Panc1 (cell line): ENCODE measurements around the gene SPIN2B.

ENCODE experiments used
- POLR2AphosphoS5 ChIP-seq: IDR thresholded peaks from 2 replicates; pipeline ENCODE4 v1.6.1; 2012; ENCODE audit warnings: mild to moderate bottlenecking, low read depth, low read length, moderate library complexity
- SIN3A ChIP-seq: IDR thresholded peaks from 2 replicates; pipeline ENCODE4 v1.6.1; 2012; ENCODE audit warnings: low read depth, mild to moderate bottlenecking, low read length, moderate library complexity, borderline replicate concordance; ENCODE audit not compliant: insufficient read depth
- TCF7L2 ChIP-seq: IDR thresholded peaks from 2 replicates; pipeline ENCODE4 v1.6.1; 2011; ENCODE audit warnings: mild to moderate bottlenecking, low read depth, low read length, inconsistent platforms
- TF ChIP-seq, protein P1 (sequence below): fragments of 450-650 bp; IDR thresholded peaks from 2 replicates; pipeline ENCODE4 v1.5.1; 2017; ENCODE audit warnings: mild to moderate bottlenecking
- TF ChIP-seq, protein P2 (sequence below), 2 experiments: IDR thresholded peaks; 2 replicates each; pipeline ENCODE4 v1.6.1; 2011 to 2012; ENCODE audit warnings: low read depth in 2 of 2, control low read depth in 1 of 2, low read length in 1 of 2, mild to moderate bottlenecking in 1 of 2, moderate library complexity in 1 of 2; ENCODE audit not compliant: insufficient read depth in 1 of 2

DNA sequence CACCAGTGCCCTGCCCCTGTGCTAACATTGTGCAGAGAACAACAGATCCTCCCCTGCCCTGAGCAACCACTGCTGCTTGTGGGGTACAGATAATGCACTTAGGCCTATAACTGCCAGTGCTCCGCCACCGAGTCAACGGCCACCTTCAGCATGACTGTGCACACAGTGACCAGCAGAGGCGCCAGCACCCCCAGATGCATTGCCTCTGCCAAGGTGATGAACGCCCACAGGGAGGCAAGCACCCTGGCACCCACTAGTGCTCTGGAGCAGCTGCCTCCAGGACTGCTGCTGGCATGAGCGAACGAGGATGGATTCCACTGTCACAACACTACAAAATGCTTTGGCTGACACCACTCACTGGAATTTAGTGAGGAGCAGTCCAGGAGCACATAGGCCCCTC lies 38.2 kb downstream of the SPIN2B start:
- TF ChIP-seq, protein P1, sequence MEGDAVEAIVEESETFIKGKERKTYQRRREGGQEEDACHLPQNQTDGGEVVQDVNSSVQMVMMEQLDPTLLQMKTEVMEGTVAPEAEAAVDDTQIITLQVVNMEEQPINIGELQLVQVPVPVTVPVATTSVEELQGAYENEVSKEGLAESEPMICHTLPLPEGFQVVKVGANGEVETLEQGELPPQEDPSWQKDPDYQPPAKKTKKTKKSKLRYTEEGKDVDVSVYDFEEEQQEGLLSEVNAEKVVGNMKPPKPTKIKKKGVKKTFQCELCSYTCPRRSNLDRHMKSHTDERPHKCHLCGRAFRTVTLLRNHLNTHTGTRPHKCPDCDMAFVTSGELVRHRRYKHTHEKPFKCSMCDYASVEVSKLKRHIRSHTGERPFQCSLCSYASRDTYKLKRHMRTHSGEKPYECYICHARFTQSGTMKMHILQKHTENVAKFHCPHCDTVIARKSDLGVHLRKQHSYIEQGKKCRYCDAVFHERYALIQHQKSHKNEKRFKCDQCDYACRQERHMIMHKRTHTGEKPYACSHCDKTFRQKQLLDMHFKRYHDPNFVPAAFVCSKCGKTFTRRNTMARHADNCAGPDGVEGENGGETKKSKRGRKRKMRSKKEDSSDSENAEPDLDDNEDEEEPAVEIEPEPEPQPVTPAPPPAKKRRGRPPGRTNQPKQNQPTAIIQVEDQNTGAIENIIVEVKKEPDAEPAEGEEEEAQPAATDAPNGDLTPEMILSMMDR: no peak
- TF ChIP-seq POLR2AphosphoS5 (no peak), SIN3A (no peak), TCF7L2 (no peak)
- TF ChIP-seq, protein P2, sequence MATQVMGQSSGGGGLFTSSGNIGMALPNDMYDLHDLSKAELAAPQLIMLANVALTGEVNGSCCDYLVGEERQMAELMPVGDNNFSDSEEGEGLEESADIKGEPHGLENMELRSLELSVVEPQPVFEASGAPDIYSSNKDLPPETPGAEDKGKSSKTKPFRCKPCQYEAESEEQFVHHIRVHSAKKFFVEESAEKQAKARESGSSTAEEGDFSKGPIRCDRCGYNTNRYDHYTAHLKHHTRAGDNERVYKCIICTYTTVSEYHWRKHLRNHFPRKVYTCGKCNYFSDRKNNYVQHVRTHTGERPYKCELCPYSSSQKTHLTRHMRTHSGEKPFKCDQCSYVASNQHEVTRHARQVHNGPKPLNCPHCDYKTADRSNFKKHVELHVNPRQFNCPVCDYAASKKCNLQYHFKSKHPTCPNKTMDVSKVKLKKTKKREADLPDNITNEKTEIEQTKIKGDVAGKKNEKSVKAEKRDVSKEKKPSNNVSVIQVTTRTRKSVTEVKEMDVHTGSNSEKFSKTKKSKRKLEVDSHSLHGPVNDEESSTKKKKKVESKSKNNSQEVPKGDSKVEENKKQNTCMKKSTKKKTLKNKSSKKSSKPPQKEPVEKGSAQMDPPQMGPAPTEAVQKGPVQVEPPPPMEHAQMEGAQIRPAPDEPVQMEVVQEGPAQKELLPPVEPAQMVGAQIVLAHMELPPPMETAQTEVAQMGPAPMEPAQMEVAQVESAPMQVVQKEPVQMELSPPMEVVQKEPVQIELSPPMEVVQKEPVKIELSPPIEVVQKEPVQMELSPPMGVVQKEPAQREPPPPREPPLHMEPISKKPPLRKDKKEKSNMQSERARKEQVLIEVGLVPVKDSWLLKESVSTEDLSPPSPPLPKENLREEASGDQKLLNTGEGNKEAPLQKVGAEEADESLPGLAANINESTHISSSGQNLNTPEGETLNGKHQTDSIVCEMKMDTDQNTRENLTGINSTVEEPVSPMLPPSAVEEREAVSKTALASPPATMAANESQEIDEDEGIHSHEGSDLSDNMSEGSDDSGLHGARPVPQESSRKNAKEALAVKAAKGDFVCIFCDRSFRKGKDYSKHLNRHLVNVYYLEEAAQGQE (IDR thresholded peaks at IDR 0.05; ENCODE audit: insufficient read depth in 1 of 2, low read depth in 2 of 2, low read length in 1 of 2): no peak
